MCF 10A (cell line): Measurements from ENCODE around the gene DIAPH2. TPM values are rescaled to one million over a fixed set of nuclear protein-coding genes. Genes with fewer than 3 reads are reported as not detected.

Experiments
- BruUV-seq: library from RNA; stranded (reverse); fragments of 400-500 nt; replicated peaks from 2 replicates; lab custom pipeline; 2021; lab: Mats Ljungman, UMichigan
- CTCF ChIA-PET: fragments of 300-600 bp; sonication (Branson Sonifier 250); formaldehyde crosslinking; extraction: SDS; loops from one replicate; lab custom pipeline; 2021; ENCODE audit warnings: antibody characterized with exemption, inconsistent platforms; lab: Yijun Ruan, JAX
- POLR2A ChIA-PET: fragments of 300-600, 350-650 bp; sonication (Branson Sonifier 250); formaldehyde crosslinking; extraction: SDS; loops from one replicate; lab custom pipeline; 2020; ENCODE audit warnings: antibody characterized with exemption, inconsistent platforms; lab: Yijun Ruan, JAX
- DNase-seq: peaks from one replicate; pipeline ENCODE4 v3.0.0-alpha.2; 2018; ENCODE audit not compliant: unreplicated experiment
- H3K27ac Mint-ChIP-seq: one replicate; pipeline ENCODE4 v1.8.0; 2022; ENCODE audit warnings: mild to moderate bottlenecking, low read depth, mixed read lengths; ENCODE audit not compliant: unreplicated experiment
- H3K27me3 Mint-ChIP-seq: one replicate; pipeline ENCODE4 v1.8.0; 2022; ENCODE audit warnings: mixed read lengths; ENCODE audit not compliant: insufficient read depth, unreplicated experiment
- H3K36me3 Mint-ChIP-seq: one replicate; pipeline ENCODE4 v1.8.0; 2022; ENCODE audit warnings: mild to moderate bottlenecking, moderate library complexity, mixed read lengths; ENCODE audit not compliant: insufficient read depth, unreplicated experiment
- H3K4me1 Mint-ChIP-seq: one replicate; pipeline ENCODE4 v1.8.0; 2022; ENCODE audit warnings: mixed read lengths; ENCODE audit not compliant: insufficient read depth, unreplicated experiment
- H3K4me3 Mint-ChIP-seq: one replicate; pipeline ENCODE4 v1.8.0; 2022; ENCODE audit warnings: mild to moderate bottlenecking, moderate library complexity, mixed read lengths; ENCODE audit not compliant: unreplicated experiment
- H3K9me3 Mint-ChIP-seq: one replicate; pipeline ENCODE4 v1.8.0; 2022; ENCODE audit warnings: mixed read lengths; ENCODE audit not compliant: unreplicated experiment
- intact Hi-C: fragments of 100-400 bp; cut with micrococcal nuclease; formaldehyde crosslinking; loops from 2 replicates; pipeline ENCODE4 v1.14.1; 2022
- total RNA-seq: library from RNA; stranded (reverse); gene quantifications from 2 replicates; pipeline ENCODE4 v1.2.3, GENCODE V29; 2022
- TF ChIP-seq, protein P1 (sequence below): fragments of 200-600 bp; IDR thresholded peaks from one replicate; pipeline ENCODE4 v1.8.0; 2022; ENCODE audit warnings: antibody characterized with exemption, mild to moderate bottlenecking; ENCODE audit not compliant: unreplicated experiment

The DIAPH2 gene
- total RNA-seq, 1 experiment from 2014 or later, result 17.6 TPM

DNA sequence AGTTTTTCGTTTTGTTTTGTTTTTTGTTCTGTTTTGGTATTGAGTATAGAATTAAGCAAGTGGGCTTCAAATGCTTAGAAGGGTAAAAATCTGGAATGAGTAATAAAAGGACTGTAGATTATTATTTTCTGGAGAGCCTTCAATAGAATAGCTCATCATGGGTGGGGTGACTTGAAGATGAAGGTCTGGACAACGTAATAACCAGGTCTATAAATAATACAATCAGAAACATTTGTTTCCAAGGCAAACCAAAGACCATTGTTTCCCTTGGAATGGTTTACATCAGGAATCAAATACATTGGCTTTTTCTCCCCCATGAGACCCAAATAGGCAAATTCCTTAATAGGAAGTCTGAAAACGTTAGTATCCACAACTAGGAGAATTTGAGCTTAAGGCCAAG, 920.6 kb downstream of the DIAPH2 start:
- peaks cover 6% of the 10 kb centered on the region for H3K36me3 Mint-ChIP-seq
- intact Hi-C loops, result no loop called here
- no peak overlapping the region for H3K27ac Mint-ChIP-seq
- TF ChIP-seq, protein P1, sequence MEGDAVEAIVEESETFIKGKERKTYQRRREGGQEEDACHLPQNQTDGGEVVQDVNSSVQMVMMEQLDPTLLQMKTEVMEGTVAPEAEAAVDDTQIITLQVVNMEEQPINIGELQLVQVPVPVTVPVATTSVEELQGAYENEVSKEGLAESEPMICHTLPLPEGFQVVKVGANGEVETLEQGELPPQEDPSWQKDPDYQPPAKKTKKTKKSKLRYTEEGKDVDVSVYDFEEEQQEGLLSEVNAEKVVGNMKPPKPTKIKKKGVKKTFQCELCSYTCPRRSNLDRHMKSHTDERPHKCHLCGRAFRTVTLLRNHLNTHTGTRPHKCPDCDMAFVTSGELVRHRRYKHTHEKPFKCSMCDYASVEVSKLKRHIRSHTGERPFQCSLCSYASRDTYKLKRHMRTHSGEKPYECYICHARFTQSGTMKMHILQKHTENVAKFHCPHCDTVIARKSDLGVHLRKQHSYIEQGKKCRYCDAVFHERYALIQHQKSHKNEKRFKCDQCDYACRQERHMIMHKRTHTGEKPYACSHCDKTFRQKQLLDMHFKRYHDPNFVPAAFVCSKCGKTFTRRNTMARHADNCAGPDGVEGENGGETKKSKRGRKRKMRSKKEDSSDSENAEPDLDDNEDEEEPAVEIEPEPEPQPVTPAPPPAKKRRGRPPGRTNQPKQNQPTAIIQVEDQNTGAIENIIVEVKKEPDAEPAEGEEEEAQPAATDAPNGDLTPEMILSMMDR, result no peak
- POLR2A ChIA-PET, result no interaction called here
- H3K4me1 Mint-ChIP-seq, result no peaks in the 10 kb centered on the region
- H3K27me3 Mint-ChIP-seq, result peaks cover 54% of the 10 kb centered on the region
- no peaks in the 10 kb centered on the region for H3K9me3 Mint-ChIP-seq
- H3K4me3 Mint-ChIP-seq, result no peak overlapping the region
- no peak for DNase-seq
- no TSS peak for BruUV-seq
- CTCF ChIA-PET, result no interaction called here

DNA sequence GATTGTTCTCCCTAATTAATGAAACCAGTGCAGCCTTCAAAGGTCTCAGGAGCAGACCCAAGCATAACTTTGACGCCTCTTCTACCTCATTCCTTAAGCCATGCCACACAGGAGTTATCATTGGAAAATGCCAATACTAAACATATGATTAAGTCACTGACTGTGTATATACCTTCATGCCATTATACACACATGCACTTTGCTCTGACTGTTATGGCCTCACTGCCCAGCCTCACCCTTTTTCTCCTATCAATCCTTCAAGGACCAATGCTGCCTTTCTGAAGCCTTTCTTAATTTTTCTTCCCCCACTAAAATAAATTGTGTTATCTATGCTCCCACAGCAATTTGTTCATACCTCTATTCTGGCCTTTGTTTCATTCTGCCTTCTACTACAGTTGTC, 924.7 kb downstream of the DIAPH2 start:
- no peak for DNase-seq
- ChIA-PET CTCF (no interaction called here), POLR2A (no interaction called here)
- Mint-ChIP-seq H3K4me1 (no peaks in the 10 kb centered on the region), H3K4me3 (no peak overlapping the region), H3K27ac (no peak overlapping the region), H3K27me3 (peaks cover 51% of the 10 kb centered on the region), H3K9me3 (no peaks in the 10 kb centered on the region), H3K36me3 (peaks cover 6% of the 10 kb centered on the region)
- intact Hi-C loops, result no loop called here
- BruUV-seq, result no TSS peak
- TF ChIP-seq, protein P1, result no peak

DNA sequence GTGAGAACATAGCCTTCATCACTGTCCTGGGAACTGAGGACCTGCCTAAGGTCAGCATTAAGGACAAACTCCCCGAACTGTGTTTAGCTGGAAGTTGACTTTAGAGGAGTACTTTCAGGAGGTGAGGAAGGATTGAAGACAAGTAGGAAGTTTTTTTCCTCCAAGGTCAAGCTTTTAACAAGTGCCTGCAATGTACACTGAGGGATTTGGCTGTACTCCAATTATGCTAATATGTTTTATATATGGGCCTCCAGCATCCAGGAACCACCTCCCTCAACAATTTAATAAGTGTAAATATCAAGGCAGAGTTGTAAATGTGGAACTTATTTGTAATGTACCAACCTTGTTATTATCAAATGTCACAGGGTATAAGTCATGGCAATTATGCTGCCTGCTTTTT, 925.3 kb downstream of the DIAPH2 start:
- TF ChIP-seq, protein P1, result no peak
- H3K36me3 Mint-ChIP-seq, result peaks cover 6% of the 10 kb centered on the region
- H3K27ac Mint-ChIP-seq, result no peak overlapping the region
- H3K27me3 Mint-ChIP-seq, result peaks cover 51% of the 10 kb centered on the region
- ChIA-PET POLR2A (no interaction called here), CTCF (no interaction called here)
- no peaks in the 10 kb centered on the region for H3K4me1 Mint-ChIP-seq
- no peaks in the 10 kb centered on the region for H3K9me3 Mint-ChIP-seq
- DNase-seq, result no peak
- H3K4me3 Mint-ChIP-seq, result no peak overlapping the region
- intact Hi-C loops, result no loop called here
- no TSS peak for BruUV-seq

DNA sequence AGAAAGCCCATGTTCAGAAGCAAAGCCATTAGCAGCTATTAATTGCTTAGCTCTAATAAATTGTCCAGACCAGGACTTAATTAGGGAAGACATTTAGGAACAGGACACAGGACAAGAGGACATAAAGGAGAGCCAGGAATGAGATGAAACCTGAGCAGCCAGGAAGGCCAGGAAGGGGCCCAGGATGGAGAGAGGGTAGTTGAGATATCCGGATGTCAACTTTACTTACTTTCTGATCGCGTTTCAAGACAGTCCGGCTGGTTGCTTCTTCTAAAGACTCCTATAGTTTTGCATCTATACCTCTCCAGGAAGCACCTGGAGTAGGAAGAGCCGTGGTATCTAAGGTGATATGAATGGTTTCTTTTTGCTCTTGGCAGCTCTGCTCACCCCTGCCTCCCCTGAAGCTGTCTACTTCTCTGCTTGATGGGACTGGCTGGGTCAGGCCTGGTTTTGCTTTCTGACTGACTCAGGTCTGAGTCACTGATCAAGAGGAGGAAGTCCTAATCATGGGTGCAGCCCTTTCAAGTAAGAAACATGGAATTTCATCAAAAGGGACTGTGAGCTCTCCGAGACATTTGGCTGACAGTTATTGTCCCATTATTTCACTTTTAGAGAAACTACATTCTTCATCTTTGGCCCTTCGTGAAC, 932.4 kb downstream of the DIAPH2 start:
- Mint-ChIP-seq H3K4me1 (no peaks in the 10 kb centered on the region), H3K36me3 (no peaks in the 10 kb centered on the region), H3K9me3 (no peaks in the 10 kb centered on the region), H3K27me3 (peaks cover 38% of the 10 kb centered on the region), H3K27ac (peak overlapping the region; percentile 20), H3K4me3 (no peak overlapping the region)
- no TSS peak for BruUV-seq
- TF ChIP-seq, protein P1, result no peak
- peak; percentile 75 for DNase-seq
- ChIA-PET CTCF (interaction anchor here (0.6 kb wide), 1 partner anchor 1581 kb away, joined by 4 read pairs; no protein-coding TSS in a partner anchor), POLR2A (interaction anchor here (0.6 kb wide), 1 partner anchor 9 kb away, joined by 3 read pairs; no protein-coding TSS in a partner anchor)
- intact Hi-C loops, result no loop called here
